HepG2 (cell line): ENCODE results near the gene SF3B6. TPM values are rescaled to one million over a fixed set of nuclear protein-coding genes. Genes with fewer than 3 reads are reported as not detected.
A peak's percentile ranks its signal among the peaks of the same experiment; 100 is the strongest.

Source experiments
- AGO1 ChIP-seq: fragments of 200-400 bp; formaldehyde crosslinking; IDR thresholded peaks from 2 replicates; pipeline ENCODE4 v1.6.1; 2017; ENCODE audit warnings: mild to moderate bottlenecking, low read depth, low read length, moderate library complexity; ENCODE audit not compliant: poor library complexity, severe bottlenecking
- ARID2 ChIP-seq: sonication (generic); formaldehyde crosslinking; IDR thresholded peaks from 2 replicates; pipeline ENCODE4 v1.8.1; 2022; ENCODE audit warnings: mild to moderate bottlenecking, missing genetic modification reagents, borderline replicate concordance
- ARNTL ChIP-seq: sonication (generic); formaldehyde crosslinking; IDR thresholded peaks from 2 replicates; pipeline ENCODE4 v1.4.0; 2020; ENCODE audit warnings: mild to moderate bottlenecking, missing genetic modification reagents
- CC2D1A ChIP-seq: sonication (generic); formaldehyde crosslinking; IDR thresholded peaks from 2 replicates; pipeline ENCODE4 v1.8.1; 2023; ENCODE audit warnings: mild to moderate bottlenecking, missing genetic modification reagents
- CCAR2 ChIP-seq: fragments of 200-400 bp; formaldehyde crosslinking; optimal IDR thresholded peaks from 2 replicates; pipeline ENCODE3; 2018; ENCODE audit warnings: low read depth, mild to moderate bottlenecking, low read length, moderate library complexity
- E2F5 ChIP-seq: sonication (generic); formaldehyde crosslinking; conservative IDR thresholded peaks from 2 replicates; pipeline ENCODE4 v1.4.0; 2020; ENCODE audit warnings: missing genetic modification reagents
- EHMT2 ChIP-seq: fragments of 200-600 bp; sonication (generic); IDR thresholded peaks from 2 replicates; pipeline ENCODE4 v1.7.0; 2017; ENCODE audit warnings: antibody characterized with exemption, low read depth, low read length, borderline replicate concordance
- FOXM1 ChIP-seq: sonication (generic); formaldehyde crosslinking; IDR thresholded peaks from 2 replicates; pipeline ENCODE4 v1.5.0; 2020; ENCODE audit warnings: missing genetic modification reagents
- KDM1A ChIP-seq: IDR thresholded peaks from 2 replicates; pipeline ENCODE4 v1.6.1; 2016; ENCODE audit warnings: missing compliant biosample characterization
- KDM4B ChIP-seq: sonication (generic); formaldehyde crosslinking; IDR thresholded peaks from 2 replicates; pipeline ENCODE4 v1.4.0; 2020; ENCODE audit warnings: missing genetic modification reagents
- KDM5B ChIP-seq: sonication (generic); formaldehyde crosslinking; IDR thresholded peaks from 2 replicates; pipeline ENCODE4 v1.4.0; 2020; ENCODE audit warnings: missing genetic modification reagents, mild to moderate bottlenecking, borderline replicate concordance
- KLF12 ChIP-seq: sonication (generic); formaldehyde crosslinking; IDR thresholded peaks from 2 replicates; pipeline ENCODE4 v1.4.0; 2020; ENCODE audit warnings: missing genetic modification reagents, borderline replicate concordance
- KLF13 ChIP-seq: sonication (generic); formaldehyde crosslinking; IDR thresholded peaks from 2 replicates; pipeline ENCODE4 v1.4.0; 2020; ENCODE audit warnings: mild to moderate bottlenecking, missing genetic modification reagents
- MEIS1 ChIP-seq: sonication (generic); formaldehyde crosslinking; IDR thresholded peaks from 2 replicates; pipeline ENCODE4 v1.9.0; 2021; ENCODE audit warnings: mild to moderate bottlenecking, missing genetic modification reagents, moderate library complexity, borderline replicate concordance
- NR2C2 ChIP-seq: sonication (generic); formaldehyde crosslinking; IDR thresholded peaks from 2 replicates; pipeline ENCODE4 v1.4.0; 2020; ENCODE audit warnings: missing genetic modification reagents, mild to moderate bottlenecking, moderate library complexity, borderline replicate concordance
- RBFOX2 ChIP-seq: fragments of 200-400 bp; formaldehyde crosslinking; IDR thresholded peaks from 2 replicates; pipeline ENCODE4 v1.6.1; 2017; ENCODE audit warnings: low read depth, mild to moderate bottlenecking, low read length
- SCMH1 ChIP-seq: sonication (generic); formaldehyde crosslinking; IDR thresholded peaks from 2 replicates; pipeline ENCODE4 v1.9.0; 2021; ENCODE audit warnings: missing genetic modification reagents, mild to moderate bottlenecking, borderline replicate concordance
- ZBTB14 ChIP-seq: sonication (generic); formaldehyde crosslinking; IDR thresholded peaks from 2 replicates; pipeline ENCODE4 v1.4.0; 2020; ENCODE audit warnings: missing genetic modification reagents
- ZNF121 ChIP-seq: sonication (generic); formaldehyde crosslinking; IDR thresholded peaks from 2 replicates; pipeline ENCODE4 v1.5.0; 2020; ENCODE audit warnings: mild to moderate bottlenecking, missing genetic modification reagents
- ZNF333 ChIP-seq: sonication (generic); formaldehyde crosslinking; IDR thresholded peaks from 2 replicates; pipeline ENCODE4 v1.4.0; 2020; ENCODE audit warnings: mild to moderate bottlenecking, missing genetic modification reagents, borderline replicate concordance
- ZNF44 ChIP-seq: sonication (generic); formaldehyde crosslinking; IDR thresholded peaks from 2 replicates; pipeline ENCODE4 v1.5.1; 2020; ENCODE audit warnings: mild to moderate bottlenecking, missing genetic modification reagents
- ZNF746 ChIP-seq: sonication (generic); formaldehyde crosslinking; IDR thresholded peaks from 2 replicates; pipeline ENCODE4 v1.8.0; 2022; ENCODE audit warnings: mild to moderate bottlenecking, missing genetic modification reagents
- polyA plus RNA-seq, 8 experiments: library from polyadenylated mRNA; depleted of rRNA in 3 of 8; stranded (reverse) in 7 of 8; unstranded in 1 of 8; fragments of >200 nt; fragmentation: Illumina TruSeq in 4 of 8; extraction: Trizol in 4 of 8; gene quantifications; 2 replicates each; pipeline versions ENCODE4 v1.2.1 to v1.2.3, GENCODE V29; 2011 to 2016; ENCODE audit warnings: low read depth in 4 of 8, missing spikeins in 1 of 8, mixed read lengths in 1 of 8; ENCODE audit not compliant: insufficient read depth in 1 of 8
- total RNA-seq, 5 experiments: library from RNA; depleted of rRNA; stranded (reverse); fragments of >200 nt; fragmentation: Illumina TruSeq; extraction: Trizol; gene quantifications; 2 replicates each; pipeline ENCODE4 v1.2.3, GENCODE V29; 2016; ENCODE audit warnings: low read depth in 1 of 5
- TF ChIP-seq, protein P1 (sequence below), 2 experiments: fragments of 450-650 bp in 1 of 2; sonication (generic) in 1 of 2; formaldehyde crosslinking; IDR thresholded peaks; 2 replicates each; pipeline versions ENCODE4 v1.5.0 to v1.8.0; 2020 to 2022; ENCODE audit warnings: mild to moderate bottlenecking in 1 of 2, missing genetic modification reagents in 1 of 2
- TF ChIP-seq, protein P2 (sequence below): IDR thresholded peaks from 2 replicates; pipeline ENCODE4 v1.6.1; 2018; ENCODE audit warnings: missing genetic modification reagents
- TF ChIP-seq, protein P3 (sequence below): sonication (generic); formaldehyde crosslinking; IDR thresholded peaks from 2 replicates; pipeline ENCODE4 v1.4.0; 2020; ENCODE audit warnings: missing genetic modification reagents, borderline replicate concordance

SF3B6 gene
- total and polyA plus RNA-seq, 2 of the 13 experiments (the other 11 are each of a cell fraction or from before 2014, with no cell fraction given): 177 to 182 TPM

DNA sequence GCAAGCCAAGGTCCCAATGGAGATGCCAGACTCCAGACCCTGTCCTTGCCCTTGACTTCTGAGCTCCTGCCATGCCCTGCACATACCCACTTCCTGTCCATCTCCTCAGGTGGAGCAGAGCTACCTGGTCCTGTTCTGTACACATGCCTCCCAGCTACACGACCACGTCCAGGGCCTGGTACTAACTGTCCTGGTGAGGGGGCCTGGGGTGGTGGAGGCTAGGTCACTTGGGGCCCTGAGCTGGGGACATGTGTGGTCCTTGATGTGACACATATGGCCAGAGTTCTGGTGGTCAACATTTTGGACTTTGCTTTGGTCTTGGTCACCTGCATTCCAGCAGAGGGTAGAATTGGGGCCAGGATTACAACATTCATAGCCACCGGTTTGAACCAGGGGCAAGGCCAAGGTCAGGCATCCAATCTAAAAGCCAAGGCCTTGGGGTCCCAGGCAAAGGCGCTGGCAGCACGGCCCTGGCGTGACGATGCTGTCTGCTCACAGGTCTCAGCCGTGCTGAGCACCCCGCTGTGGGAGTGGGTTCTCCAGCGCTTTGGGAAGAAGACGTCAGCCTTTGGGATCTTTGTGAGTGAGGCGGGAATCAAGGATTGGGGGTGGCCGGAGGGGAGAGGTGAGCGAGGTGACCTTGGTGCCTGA, 53.7 kb downstream of the SF3B6 start (continued):
- TF ChIP-seq, protein P1, sequence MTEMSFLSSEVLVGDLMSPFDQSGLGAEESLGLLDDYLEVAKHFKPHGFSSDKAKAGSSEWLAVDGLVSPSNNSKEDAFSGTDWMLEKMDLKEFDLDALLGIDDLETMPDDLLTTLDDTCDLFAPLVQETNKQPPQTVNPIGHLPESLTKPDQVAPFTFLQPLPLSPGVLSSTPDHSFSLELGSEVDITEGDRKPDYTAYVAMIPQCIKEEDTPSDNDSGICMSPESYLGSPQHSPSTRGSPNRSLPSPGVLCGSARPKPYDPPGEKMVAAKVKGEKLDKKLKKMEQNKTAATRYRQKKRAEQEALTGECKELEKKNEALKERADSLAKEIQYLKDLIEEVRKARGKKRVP (CRISPR knock-in tag; IDR thresholded peaks at IDR 0.05): 0 out of 4 replicates have a peak, but pooled peaks of 1 of the 2 experiments have one; percentile 17
- TF ChIP-seq, protein P2, sequence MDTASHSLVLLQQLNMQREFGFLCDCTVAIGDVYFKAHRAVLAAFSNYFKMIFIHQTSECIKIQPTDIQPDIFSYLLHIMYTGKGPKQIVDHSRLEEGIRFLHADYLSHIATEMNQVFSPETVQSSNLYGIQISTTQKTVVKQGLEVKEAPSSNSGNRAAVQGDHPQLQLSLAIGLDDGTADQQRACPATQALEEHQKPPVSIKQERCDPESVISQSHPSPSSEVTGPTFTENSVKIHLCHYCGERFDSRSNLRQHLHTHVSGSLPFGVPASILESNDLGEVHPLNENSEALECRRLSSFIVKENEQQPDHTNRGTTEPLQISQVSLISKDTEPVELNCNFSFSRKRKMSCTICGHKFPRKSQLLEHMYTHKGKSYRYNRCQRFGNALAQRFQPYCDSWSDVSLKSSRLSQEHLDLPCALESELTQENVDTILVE (CRISPR knock-in tag): no peak; the same call in 1 of the 2 replicates
- TF ChIP-seq CC2D1A (CRISPR knock-in tag) (no peak), FOXM1 (CRISPR knock-in tag) (no peak), ZNF746 (CRISPR knock-in tag) (0 out of 2 replicates have a peak, but pooled peaks have one; percentile 27), SCMH1 (CRISPR knock-in tag) (no peak), KDM1A (CRISPR knock-in tag) (no peak), ARID2 (no peak), KLF12 (no peak), ZNF333 (CRISPR knock-in tag) (0 out of 2 replicates have a peak, but pooled peaks have one; percentile 16), KDM5B (peak; percentile 75; the same call in 1 of the 2 replicates), E2F5 (CRISPR knock-in tag) (no peak), RBFOX2 (no peak), AGO1 (no peak), MEIS1 (CRISPR knock-in tag) (no peak), CCAR2 (no peak), EHMT2 (no peak), ARNTL (CRISPR knock-in tag) (no peak), ZBTB14 (CRISPR knock-in tag) (no peak), KDM4B (CRISPR knock-in tag) (0 out of 2 replicates have a peak, but pooled peaks have one; percentile 64), NR2C2 (CRISPR knock-in tag) (peak; percentile 78), ZNF44 (no peak), KLF13 (no peak), ZNF121 (peak; percentile 62)
- TF ChIP-seq, protein P3, sequence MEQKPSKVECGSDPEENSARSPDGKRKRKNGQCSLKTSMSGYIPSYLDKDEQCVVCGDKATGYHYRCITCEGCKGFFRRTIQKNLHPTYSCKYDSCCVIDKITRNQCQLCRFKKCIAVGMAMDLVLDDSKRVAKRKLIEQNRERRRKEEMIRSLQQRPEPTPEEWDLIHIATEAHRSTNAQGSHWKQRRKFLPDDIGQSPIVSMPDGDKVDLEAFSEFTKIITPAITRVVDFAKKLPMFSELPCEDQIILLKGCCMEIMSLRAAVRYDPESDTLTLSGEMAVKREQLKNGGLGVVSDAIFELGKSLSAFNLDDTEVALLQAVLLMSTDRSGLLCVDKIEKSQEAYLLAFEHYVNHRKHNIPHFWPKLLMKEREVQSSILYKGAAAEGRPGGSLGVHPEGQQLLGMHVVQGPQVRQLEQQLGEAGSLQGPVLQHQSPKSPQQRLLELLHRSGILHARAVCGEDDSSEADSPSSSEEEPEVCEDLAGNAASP (CRISPR knock-in tag): peak; percentile 95; the same call in 1 of the 2 replicates
